CD4-positive, alpha-beta T cell (primary cell): Measurements from ENCODE around the gene FGFBP2. TPM values are rescaled to one million over a fixed set of nuclear protein-coding genes. Genes with fewer than 3 reads are reported as not detected.

Experiments used
- ATAC-seq: fragments of 200-7000 bp; cut with Tn5 transposase; one replicate; pipeline ENCODE4 v1.10.0; 2022; ENCODE audit warnings: mild to moderate bottlenecking; ENCODE audit not compliant: poor library complexity
- CTCF ChIA-PET: fragments of 350-600 bp; sonication (Branson Sonifier 250); formaldehyde crosslinking; loops from one replicate; lab custom pipeline; 2021; ENCODE audit warnings: antibody characterized with exemption, inconsistent platforms; lab: Charles Lee
- POLR2A ChIA-PET: fragments of 350-600 bp; sonication (Branson Sonifier 250); formaldehyde crosslinking; loops from one replicate; lab custom pipeline; 2021; ENCODE audit warnings: antibody characterized with exemption, inconsistent platforms; lab: Charles Lee
- DNase-seq, 14 experiments: peaks; one replicate each; pipeline ENCODE4 v3.0.0-alpha.2; 2013 to 2020; ENCODE audit warnings: mixed read lengths in 2 of 14
- H3K27ac ChIP-seq, 2 donors: one replicate each; pipeline versions ENCODE4 v1.5.1 to v1.7.0; 2013; ENCODE audit warnings: low read length in 2 of 2, low read depth in 1 of 2, mild to moderate bottlenecking in 1 of 2
- H3K27me3 ChIP-seq, 2 experiments: 1 replicate in 1 of 2; 2 replicates in 1 of 2; pipeline versions ENCODE4 v1.6.1 to v1.7.0; 2013; ENCODE audit warnings: low read length in 2 of 2, control low read depth in 1 of 2, mild to moderate bottlenecking in 1 of 2, moderate library complexity in 1 of 2; ENCODE audit not compliant: insufficient read depth in 2 of 2, control insufficient read depth in 1 of 2
- H3K36me3 ChIP-seq: one replicate; pipeline ENCODE4 v1.6.1; 2013; ENCODE audit warnings: low read length, control low read depth; ENCODE audit not compliant: insufficient read depth
- H3K4me1 ChIP-seq: one replicate; pipeline ENCODE4 v1.6.1; 2013; ENCODE audit warnings: low read length, control low read depth; ENCODE audit not compliant: insufficient read depth
- H3K4me3 ChIP-seq: one replicate; pipeline ENCODE4 v1.5.1; 2013; ENCODE audit warnings: mild to moderate bottlenecking, low read length, moderate library complexity
- H3K9me3 ChIP-seq, 2 experiments: 1 replicate in 1 of 2; 2 replicates in 1 of 2; pipeline versions ENCODE4 v1.6.1 to v1.7.0; 2013; ENCODE audit warnings: low read length in 2 of 2, mild to moderate bottlenecking in 2 of 2, control low read depth in 1 of 2, moderate library complexity in 1 of 2; ENCODE audit not compliant: control insufficient read depth in 1 of 2, insufficient read depth in 1 of 2
- H3K27ac Mint-ChIP-seq: one replicate; pipeline ENCODE4 v1.8.0; 2020; ENCODE audit warnings: mixed read lengths
- H3K27me3 Mint-ChIP-seq: one replicate; pipeline ENCODE4 v1.8.0; 2021; ENCODE audit warnings: mixed read lengths
- H3K36me3 Mint-ChIP-seq: one replicate; pipeline ENCODE4 v1.8.0; 2021; ENCODE audit warnings: low read depth, mixed read lengths
- H3K4me1 Mint-ChIP-seq: one replicate; pipeline ENCODE4 v1.8.0; 2021; ENCODE audit warnings: low read depth, mixed read lengths
- H3K4me3 Mint-ChIP-seq: one replicate; pipeline ENCODE4 v1.8.0; 2020; ENCODE audit warnings: mild to moderate bottlenecking, mixed read lengths
- H3K9me3 Mint-ChIP-seq: one replicate; pipeline ENCODE4 v1.8.0; 2020; ENCODE audit warnings: mixed read lengths
- CTCF ChIP-seq: fragments of 200-600 bp; IDR thresholded peaks from one replicate; pipeline ENCODE4 v1.8.0; 2022; ENCODE audit warnings: antibody characterized with exemption, mild to moderate bottlenecking
- intact Hi-C, 2 experiments: fragments of 100-400 bp; cut with DNase I in 1 of 2; cut with micrococcal nuclease in 1 of 2; formaldehyde crosslinking; loops; one replicate each; pipeline versions ENCODE4 v1.15.1 to v1.9.0; 2023 to 2025; cut with DNase I, micrococcal nuclease
- total RNA-seq, 174 experiments: library from RNA in 2 of 174; stranded (reverse) in 2 of 174; gene quantifications; one replicate each; pipeline ENCODE4 v1.2.3 and lab custom pipeline; 2021 to 2026

The FGFBP2 gene
- total RNA-seq, 2 experiments from 2014 or later, result 1.3 to 1.7 TPM

GRCh38 chr4:16007471-16008095, 44.6 kb upstream of the FGFBP2 start:
- H3K27ac ChIP-seq, result no peak overlapping the region
- H3K4me1 Mint-ChIP-seq, result no peaks in the 10 kb centered on the region
- ChIA-PET POLR2A (no interaction called here), CTCF (no interaction called here)
- ATAC-seq, result no peak
- no peak overlapping the region for H3K27ac Mint-ChIP-seq
- no peak overlapping the region for H3K4me3 Mint-ChIP-seq
- no peak overlapping the region for H3K4me3 ChIP-seq
- no peaks in the 10 kb centered on the region for H3K36me3 Mint-ChIP-seq
- no peaks in the 10 kb centered on the region for H3K36me3 ChIP-seq
- no peak for TF ChIP-seq CTCF
- no peak for DNase-seq
- no peaks in the 10 kb centered on the region for H3K4me1 ChIP-seq
- H3K9me3 ChIP-seq, result no peaks in the 10 kb centered on the region
- intact Hi-C loops, result no loop called here
- peaks cover 10% of the 10 kb centered on the region for H3K27me3 Mint-ChIP-seq
- H3K9me3 Mint-ChIP-seq, result no peaks in the 10 kb centered on the region
- peaks cover 4 to 9% of the 10 kb centered on the region in 2 experiments for H3K27me3 ChIP-seq

DNA sequence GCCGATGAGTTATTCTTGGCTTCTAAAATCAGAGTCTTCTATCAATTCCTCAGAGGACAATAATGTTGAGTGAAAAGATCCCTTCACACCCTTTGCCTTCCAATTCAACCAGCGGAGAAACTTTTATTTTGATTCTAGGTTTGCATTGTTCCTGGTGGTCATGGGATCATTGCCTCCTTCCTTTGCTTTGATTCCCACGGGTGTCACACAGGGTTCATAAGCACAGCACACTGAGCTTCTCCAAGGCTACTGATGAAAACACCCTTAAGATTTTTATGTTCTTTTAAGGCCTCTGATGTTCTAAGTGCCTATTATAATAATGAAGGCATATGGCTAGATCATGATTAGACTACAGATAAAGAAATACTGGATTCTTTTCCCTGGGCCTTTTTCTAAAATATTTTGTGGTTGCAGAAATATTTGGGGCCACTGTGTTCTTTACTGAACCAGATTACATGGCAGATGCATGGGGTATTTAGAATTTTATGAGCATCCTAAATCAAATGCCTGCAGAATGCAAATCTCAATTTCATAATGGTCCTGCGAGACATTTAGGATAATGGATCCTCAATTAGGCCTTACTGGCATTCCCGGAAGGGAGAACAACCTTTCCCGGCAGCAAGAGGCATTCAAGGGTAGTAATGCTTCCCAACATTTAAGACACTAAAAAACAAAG, 43.9 kb upstream of the FGFBP2 start:
- TF ChIP-seq CTCF, result no peak
- H3K4me3 Mint-ChIP-seq, result no peak overlapping the region
- no peak overlapping the region for H3K27ac Mint-ChIP-seq
- H3K27me3 Mint-ChIP-seq, result peaks cover 10% of the 10 kb centered on the region
- no peaks in the 10 kb centered on the region for H3K4me1 Mint-ChIP-seq
- ChIA-PET POLR2A (no interaction called here), CTCF (no interaction called here)
- intact Hi-C loops, result no loop called here
- ATAC-seq, result no peak
- no peaks in the 10 kb centered on the region for H3K36me3 Mint-ChIP-seq
- Histone ChIP-seq H3K36me3 (no peaks in the 10 kb centered on the region), H3K27ac (no peak overlapping the region), H3K4me3 (no peak overlapping the region), H3K9me3 (no peaks in the 10 kb centered on the region), H3K27me3 (peaks cover 7 to 9% of the 10 kb centered on the region in 2 experiments), H3K4me1 (no peaks in the 10 kb centered on the region)
- DNase-seq, result no peak
- no peaks in the 10 kb centered on the region for H3K9me3 Mint-ChIP-seq

- POLR2A ChIA-PET, result interaction anchor here (1.2 kb wide), 1 partner anchor 43 kb away, joined by 4 read pairs; the partner anchor contains the start of gene FGFBP2
- peaks cover 4% of the 10 kb centered on the region for H3K4me1 ChIP-seq
- no peak overlapping the region for H3K4me3 ChIP-seq
- no peak overlapping the region for H3K4me3 Mint-ChIP-seq
- H3K9me3 ChIP-seq, result no peaks in the 10 kb centered on the region
- H3K36me3 Mint-ChIP-seq, result no peaks in the 10 kb centered on the region
- ATAC-seq, result no peak
- CTCF ChIA-PET, result no interaction called here
- no peaks in the 10 kb centered on the region for H3K4me1 Mint-ChIP-seq
- H3K36me3 ChIP-seq, result no peaks in the 10 kb centered on the region
- intact Hi-C loops, result no loop called here
- DNase-seq, result no peak
- no peak overlapping the region for H3K27ac Mint-ChIP-seq
- H3K27me3 Mint-ChIP-seq, result peaks cover 10% of the 10 kb centered on the region
- H3K9me3 Mint-ChIP-seq, result no peaks in the 10 kb centered on the region
- TF ChIP-seq CTCF, result no peak
- H3K27me3 ChIP-seq, result peaks cover 7 to 9% of the 10 kb centered on the region in 2 experiments
- no peak overlapping the region for H3K27ac ChIP-seq
Measured at GRCh38 chr4:16005676-16006075, 42.7 kb upstream of the FGFBP2 start.
